Loucy (cell line): ENCODE results near the gene JPH4.

Source experiments
- H2AFZ ChIP-seq: fragments of 200-600 bp; sonication (generic); 2 replicates; pipeline ENCODE4 v1.6.0; 2016; ENCODE audit warnings: antibody characterized with exemption, mild to moderate bottlenecking, low read length, moderate library complexity
- H3F3A ChIP-seq: fragments of 200-600 bp; 2 replicates; pipeline ENCODE4 v1.6.0; 2016; ENCODE audit warnings: antibody characterized with exemption, low read depth, mild to moderate bottlenecking
- H3K27me3 ChIP-seq: fragments of 200-600 bp; sonication (generic); 2 replicates; pipeline ENCODE4 v1.6.1; 2014; ENCODE audit warnings: low read length, mild to moderate bottlenecking; ENCODE audit not compliant: insufficient read depth, poor library complexity, severe bottlenecking
- H3K36me3 ChIP-seq: fragments of 200-600 bp; sonication (generic); 2 replicates; pipeline ENCODE4 v1.6.1; 2016; ENCODE audit warnings: low read length; ENCODE audit not compliant: insufficient read depth
- H3K4me1 ChIP-seq: fragments of 200-600 bp; sonication (generic); 2 replicates; pipeline ENCODE4 v1.5.1; 2014; ENCODE audit warnings: low read length, mild to moderate bottlenecking; ENCODE audit not compliant: insufficient read depth, poor library complexity, severe bottlenecking
- H3K4me2 ChIP-seq: fragments of 200-600 bp; sonication (generic); 2 replicates; pipeline ENCODE4 v1.6.0; 2014; ENCODE audit warnings: antibody characterized with exemption, low read length, low read depth, mild to moderate bottlenecking; ENCODE audit not compliant: poor library complexity, severe bottlenecking
- H3K4me3 ChIP-seq: fragments of 200-600 bp; sonication (generic); 2 replicates; pipeline ENCODE4 v1.5.1; 2014; ENCODE audit warnings: low read length, mild to moderate bottlenecking, mixed read lengths; ENCODE audit not compliant: poor library complexity, severe bottlenecking
- H3K79me2 ChIP-seq: fragments of 200-600 bp; sonication (generic); 2 replicates; pipeline ENCODE4 v1.6.1; 2014; ENCODE audit warnings: low read length; ENCODE audit not compliant: insufficient read depth
- H3K9ac ChIP-seq: fragments of 200-600 bp; sonication (generic); 2 replicates; pipeline ENCODE4 v1.6.0; 2014; ENCODE audit warnings: mild to moderate bottlenecking, low read depth, low read length, moderate library complexity; ENCODE audit not compliant: poor library complexity, severe bottlenecking
- H3K9me2 ChIP-seq: fragments of 200-600 bp; sonication (generic); replicated peaks from 2 replicates; pipeline ENCODE4 v1.6.1; 2016; ENCODE audit warnings: low read depth, low read length, mixed read lengths
- H3K9me3 ChIP-seq: fragments of 200-600 bp; sonication (generic); 2 replicates; pipeline ENCODE4 v1.6.1; 2014; ENCODE audit warnings: mild to moderate bottlenecking, antibody characterized with exemption, low read length, low read depth; ENCODE audit not compliant: insufficient read depth
- H4K20me1 ChIP-seq: fragments of 200-600 bp; sonication (generic); 2 replicates; pipeline ENCODE4 v1.6.0; 2014; ENCODE audit warnings: antibody characterized with exemption, low read length, mild to moderate bottlenecking; ENCODE audit not compliant: insufficient read depth, poor library complexity, severe bottlenecking
- CTCF ChIP-seq: fragments of 200-600 bp; sonication (generic); conservative IDR thresholded peaks from 2 replicates; pipeline ENCODE4 v1.5.1; 2014; ENCODE audit warnings: mild to moderate bottlenecking, antibody characterized with exemption, low read length
- EZH2phosphoT487 ChIP-seq: fragments of 200-600 bp; IDR thresholded peaks from 2 replicates; pipeline ENCODE4 v1.6.1; 2018; ENCODE audit warnings: antibody characterized with exemption, mild to moderate bottlenecking, moderate library complexity, borderline replicate concordance

The JPH4 gene

GRCh38 chr14:23567186-23568020 lies 11.2 kb downstream of the JPH4 start, which contains the start of gene AP1G2:
Gene AP1G2 (minus strand): TSS chr14:23567791. CDS start chr14:23567314, 477 bp downstream.
- H4K20me1 ChIP-seq = peaks cover 18% of the 10 kb centered on the region
- H3K27me3 ChIP-seq = no peaks in the 10 kb centered on the region
- peak within 1 kb of the TSS; percentile 92 for H3K4me3 ChIP-seq
- H3F3A ChIP-seq = peaks cover 8% of the 10 kb centered on the region; the same call in 1 of the 2 replicates
- peak within 1 kb of the TSS; percentile 90 for H3K4me2 ChIP-seq
- TF ChIP-seq EZH2phosphoT487 (no peak), CTCF (no peak)
- H3K36me3 ChIP-seq = peaks cover 16% of the 10 kb centered on the region; the same call in 1 of the 2 replicates
- H3K4me1 ChIP-seq = peaks cover 29% of the 10 kb centered on the region
- peak within 1 kb of the TSS; percentile 83 for H3K9ac ChIP-seq
- peaks cover 25% of the 10 kb centered on the region for H3K79me2 ChIP-seq
- no peaks in the 10 kb centered on the region for H3K9me3 ChIP-seq
- H3K9me2 ChIP-seq = no peaks in the 10 kb centered on the region
- H2AFZ ChIP-seq = peak within 1 kb of the TSS; percentile 79

DNA sequence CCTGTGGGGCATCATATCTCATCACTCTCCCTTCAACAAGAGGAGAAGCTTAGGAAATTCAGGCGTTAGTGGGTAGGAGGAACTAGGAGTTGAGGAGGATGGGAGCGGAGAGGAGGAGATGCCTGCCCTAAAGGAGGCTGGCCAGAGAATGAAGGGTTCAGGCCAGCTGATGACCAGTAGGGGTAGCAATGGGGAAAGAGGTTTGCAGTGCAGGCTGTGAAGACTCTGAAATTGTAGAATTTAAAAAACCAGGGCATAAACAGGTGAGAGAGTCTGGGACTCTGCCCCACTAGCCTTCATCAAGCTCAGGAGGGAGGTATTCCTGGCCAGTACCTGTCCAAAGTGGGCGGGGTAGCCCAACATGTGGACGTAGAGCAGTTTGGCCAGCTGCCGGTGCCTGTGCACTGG lies 11.8 kb downstream of the JPH4 start:
- 0 out of 2 replicates have a peak, but pooled peaks have one; percentile 15 for TF ChIP-seq CTCF
- TF ChIP-seq EZH2phosphoT487 = no peak
- Histone ChIP-seq H3K4me1 (peaks cover 24% of the 10 kb centered on the region), H3K9me3 (no peaks in the 10 kb centered on the region), H3K27me3 (no peaks in the 10 kb centered on the region), H3K4me2 (peak overlapping the region; percentile 90), H3F3A (peaks cover 8% of the 10 kb centered on the region; the same call in 1 of the 2 replicates), H2AFZ (peak overlapping the region; percentile 79; the same call in 1 of the 2 replicates), H3K36me3 (peaks cover 23% of the 10 kb centered on the region; the same call in 1 of the 2 replicates), H3K79me2 (peaks cover 25% of the 10 kb centered on the region), H3K9ac (peak overlapping the region; percentile 83), H3K9me2 (no peaks in the 10 kb centered on the region), H4K20me1 (peaks cover 19% of the 10 kb centered on the region), H3K4me3 (peak overlapping the region; percentile 92)

GRCh38 chr14:23566112-23566777 lies 12.3 kb downstream of the JPH4 start:
- H3K9ac ChIP-seq = peak overlapping the region; percentile 83
- peaks cover 24% of the 10 kb centered on the region for H3K4me1 ChIP-seq
- H2AFZ ChIP-seq = no peak overlapping the region
- peaks cover 25% of the 10 kb centered on the region for H3K79me2 ChIP-seq
- TF ChIP-seq CTCF = no peak
- no peak for TF ChIP-seq EZH2phosphoT487
- H3K9me3 ChIP-seq = no peaks in the 10 kb centered on the region
- no peaks in the 10 kb centered on the region for H3K27me3 ChIP-seq
- H3K4me3 ChIP-seq = peak overlapping the region; percentile 92
- peak overlapping the region; percentile 90 for H3K4me2 ChIP-seq
- peaks cover 27% of the 10 kb centered on the region; the same call in 1 of the 2 replicates for H3K36me3 ChIP-seq
- peaks cover 19% of the 10 kb centered on the region for H4K20me1 ChIP-seq
- peaks cover 8% of the 10 kb centered on the region; the same call in 1 of the 2 replicates for H3F3A ChIP-seq
- no peaks in the 10 kb centered on the region for H3K9me2 ChIP-seq
